VCaP (cell line): Measurements from ENCODE around the gene IL21R.
"Not testable (repeated sequence)": the region's sequence is repeated elsewhere in the genome, so short reads cannot be mapped to it uniquely, and the experiment has no call there.

Experiments used
- H3K27ac ChIP-seq: fragments of 450-650 bp; 2 replicates; pipeline ENCODE4 v1.5.1; 2017
- TF ChIP-seq, protein P1 (sequence below): fragments of 450-650 bp; conservative IDR thresholded peaks from 2 replicates; pipeline ENCODE4 v1.5.1; 2017; ENCODE audit warnings: mild to moderate bottlenecking, moderate library complexity

IL21R gene

DNA sequence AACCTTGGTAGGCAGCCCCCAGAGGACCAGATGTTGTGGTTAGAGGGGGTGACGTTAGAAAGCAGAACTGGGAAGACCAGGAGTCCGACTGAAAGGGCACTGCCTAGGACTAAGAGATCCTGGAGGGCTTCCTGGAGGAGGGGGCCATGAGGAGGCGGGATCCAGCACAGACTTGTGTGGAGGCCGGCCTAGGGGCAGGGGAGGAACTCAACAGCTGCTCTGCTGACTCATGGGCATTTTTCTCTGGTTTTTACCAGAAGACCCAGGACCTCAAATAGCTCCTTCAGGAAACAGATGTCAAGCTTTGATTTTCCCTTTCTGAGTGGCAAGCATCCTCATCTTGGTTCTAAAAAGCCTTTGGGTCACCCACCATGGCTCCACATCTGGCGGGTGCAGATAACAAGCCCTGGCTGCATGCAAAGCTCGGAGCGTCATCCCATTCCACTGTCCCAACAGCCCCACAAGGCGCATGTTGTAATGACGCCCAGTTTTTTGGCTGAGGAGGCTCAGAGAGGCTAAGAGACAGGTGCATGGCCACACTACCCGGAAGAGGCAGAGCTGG, 29.0 kb downstream of the IL21R start:
- no peak overlapping the region for H3K27ac ChIP-seq
- TF ChIP-seq, protein P1, sequence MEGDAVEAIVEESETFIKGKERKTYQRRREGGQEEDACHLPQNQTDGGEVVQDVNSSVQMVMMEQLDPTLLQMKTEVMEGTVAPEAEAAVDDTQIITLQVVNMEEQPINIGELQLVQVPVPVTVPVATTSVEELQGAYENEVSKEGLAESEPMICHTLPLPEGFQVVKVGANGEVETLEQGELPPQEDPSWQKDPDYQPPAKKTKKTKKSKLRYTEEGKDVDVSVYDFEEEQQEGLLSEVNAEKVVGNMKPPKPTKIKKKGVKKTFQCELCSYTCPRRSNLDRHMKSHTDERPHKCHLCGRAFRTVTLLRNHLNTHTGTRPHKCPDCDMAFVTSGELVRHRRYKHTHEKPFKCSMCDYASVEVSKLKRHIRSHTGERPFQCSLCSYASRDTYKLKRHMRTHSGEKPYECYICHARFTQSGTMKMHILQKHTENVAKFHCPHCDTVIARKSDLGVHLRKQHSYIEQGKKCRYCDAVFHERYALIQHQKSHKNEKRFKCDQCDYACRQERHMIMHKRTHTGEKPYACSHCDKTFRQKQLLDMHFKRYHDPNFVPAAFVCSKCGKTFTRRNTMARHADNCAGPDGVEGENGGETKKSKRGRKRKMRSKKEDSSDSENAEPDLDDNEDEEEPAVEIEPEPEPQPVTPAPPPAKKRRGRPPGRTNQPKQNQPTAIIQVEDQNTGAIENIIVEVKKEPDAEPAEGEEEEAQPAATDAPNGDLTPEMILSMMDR = no peak

DNA sequence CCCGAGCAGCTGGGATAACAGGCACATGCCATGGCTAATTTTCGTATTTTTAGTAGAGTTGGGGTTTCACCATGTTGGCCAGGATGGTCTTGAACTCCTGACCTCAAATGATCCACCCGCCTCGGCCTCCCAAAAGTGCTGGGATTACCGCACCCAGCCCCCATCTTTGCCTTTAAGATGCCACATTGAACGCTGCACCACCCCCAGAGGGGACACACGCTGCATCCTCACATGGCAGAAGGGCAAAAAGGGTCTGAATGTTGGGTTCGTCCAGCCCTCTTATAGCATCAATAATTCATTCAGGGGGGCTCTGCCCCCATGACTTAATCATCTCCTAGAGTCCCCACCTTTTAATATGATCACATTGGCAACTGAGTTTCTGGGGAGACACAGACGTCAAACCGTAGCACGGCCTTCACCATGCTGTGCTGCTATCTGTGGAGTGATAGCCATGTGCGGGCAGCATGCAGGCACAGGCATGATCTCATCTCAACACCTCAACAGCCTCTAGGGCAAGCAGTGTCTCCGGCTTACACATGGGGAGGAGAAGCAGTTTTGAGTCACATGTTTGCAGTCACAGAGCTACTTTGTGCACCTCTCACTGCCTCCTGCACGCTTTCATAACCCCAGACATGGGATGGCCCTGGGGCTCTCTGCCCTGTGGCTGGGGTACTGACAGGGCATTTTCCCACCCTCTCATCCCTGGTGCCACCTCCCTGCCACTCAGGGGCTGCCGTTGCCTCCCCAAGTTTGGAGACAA, 30.0 kb downstream of the IL21R start:
- no peak overlapping the region for H3K27ac ChIP-seq
- TF ChIP-seq, protein P1 = no peak

DNA sequence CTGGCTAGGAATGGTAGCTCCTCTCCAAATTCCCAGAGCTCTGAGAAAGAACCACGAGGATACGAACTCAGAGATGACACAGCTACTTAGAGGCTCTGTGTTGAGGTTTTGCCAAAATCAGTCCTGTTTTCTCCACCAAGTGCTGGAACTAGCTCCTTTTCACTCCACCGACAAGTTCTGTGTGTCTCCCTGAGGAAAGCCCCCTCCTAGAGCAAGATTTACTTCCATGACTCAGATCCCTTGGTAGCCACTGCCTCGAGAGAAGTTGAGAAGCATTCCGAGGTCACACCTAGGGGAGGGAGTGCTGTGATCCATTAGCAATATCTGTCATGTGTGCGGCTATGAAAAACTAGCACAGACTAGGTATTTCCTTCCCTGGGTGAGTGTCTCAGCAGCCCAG, 30.6 kb downstream of the IL21R start:
- no peak overlapping the region for H3K27ac ChIP-seq
- TF ChIP-seq, protein P1 = no peak

DNA sequence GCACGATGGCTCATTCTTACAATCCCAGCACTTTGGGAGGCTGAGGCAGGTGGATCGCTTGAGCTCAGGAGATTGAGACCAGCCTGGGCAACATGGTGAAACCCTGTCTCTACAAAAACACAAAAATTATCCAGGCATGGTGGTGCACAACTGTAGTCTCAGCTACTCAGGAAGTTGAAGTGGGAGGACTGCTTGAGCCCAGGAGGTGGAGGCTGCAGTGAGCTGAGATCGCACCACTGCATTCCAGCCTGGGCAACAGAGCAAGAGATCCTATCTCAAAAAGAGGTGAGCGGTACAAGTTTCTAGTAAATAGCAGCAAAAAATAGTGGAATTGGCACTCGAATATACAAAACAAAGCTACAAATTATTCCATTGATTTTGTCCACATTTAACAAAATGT, 31.2 kb downstream of the IL21R start:
- not testable (repeated sequence) for H3K27ac ChIP-seq

DNA sequence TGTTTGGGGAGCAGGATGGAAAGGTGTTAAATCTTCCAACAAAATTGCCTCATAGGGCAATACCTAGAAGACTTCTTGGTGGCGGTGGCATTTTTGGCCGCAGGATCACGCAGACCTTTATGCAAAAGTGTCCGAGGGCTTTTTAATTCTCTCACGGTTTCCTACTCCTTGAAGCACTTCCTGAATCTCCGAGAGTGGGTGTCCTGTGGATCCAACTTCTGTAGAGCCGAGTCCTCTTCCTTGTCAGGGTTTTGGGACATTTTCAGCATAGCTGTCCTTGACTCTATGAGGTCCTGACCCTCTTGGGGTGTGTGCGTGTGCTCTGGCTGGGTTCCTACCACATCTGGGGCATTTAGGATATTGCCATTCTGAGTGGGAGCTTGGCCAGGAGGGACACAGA, 31.7 kb downstream of the IL21R start:
- TF ChIP-seq, protein P1 = no peak
- H3K27ac ChIP-seq = no peak overlapping the region

DNA sequence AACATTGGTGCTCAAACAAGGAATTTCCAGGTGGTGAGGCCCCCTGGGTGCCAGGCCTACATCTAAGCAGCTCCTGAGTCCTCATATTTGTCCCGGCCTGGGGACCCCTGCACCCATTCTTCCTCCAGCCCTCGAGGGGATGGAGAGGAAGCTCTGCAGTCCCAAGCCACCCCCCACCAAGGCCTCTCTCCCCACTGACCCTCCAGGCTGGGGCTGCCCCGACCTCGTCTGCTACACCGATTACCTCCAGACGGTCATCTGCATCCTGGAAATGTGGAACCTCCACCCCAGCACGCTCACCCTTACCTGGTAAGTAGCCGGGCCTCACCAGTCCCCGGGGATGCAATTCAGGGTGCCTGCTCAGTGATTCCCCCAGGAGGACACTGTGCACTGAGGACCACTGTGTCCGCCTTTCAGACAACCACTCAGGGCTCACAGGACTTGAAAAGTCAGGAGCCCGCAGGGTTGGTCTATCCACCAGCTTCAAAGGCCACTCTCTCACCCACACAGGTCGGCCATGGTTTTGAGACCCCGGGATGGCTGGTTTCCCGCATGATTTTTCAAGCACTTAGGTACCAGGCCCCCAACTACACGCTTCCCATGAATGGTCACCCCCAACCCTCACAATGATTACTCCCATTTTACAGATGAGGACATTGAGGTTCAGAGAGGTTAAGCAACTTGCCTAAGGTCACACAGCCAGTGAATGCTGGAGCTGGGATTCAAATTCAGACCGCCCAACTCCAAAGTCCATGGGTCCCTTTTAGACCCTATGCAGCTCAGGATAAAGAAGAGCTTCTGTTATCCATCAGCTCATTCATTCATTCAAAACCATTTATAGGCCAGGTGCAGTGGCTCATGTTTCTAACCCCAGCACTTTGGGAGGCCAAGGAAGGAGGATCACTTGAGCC, 32.4 kb downstream of the IL21R start:
- no peak overlapping the region for H3K27ac ChIP-seq
- TF ChIP-seq, protein P1 = no peak

DNA sequence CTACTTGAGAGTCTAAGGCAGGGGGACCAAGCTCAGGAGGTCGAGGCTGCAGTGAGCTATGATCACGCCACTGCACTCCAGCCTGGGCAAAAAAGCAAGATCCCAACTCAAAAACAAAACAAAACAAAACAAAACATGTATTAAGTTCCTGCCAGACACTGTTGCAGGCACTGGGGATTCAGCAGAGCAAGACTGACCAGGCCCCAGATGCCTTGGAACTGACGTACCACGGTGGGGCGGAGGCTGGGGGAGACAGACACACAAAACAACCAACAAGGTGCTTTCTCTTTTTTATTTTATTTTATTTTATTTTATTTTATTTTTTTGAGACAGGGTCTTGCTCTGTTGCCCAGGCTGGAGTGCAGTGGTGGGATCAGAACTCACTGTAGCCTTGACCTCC, 33.2 kb downstream of the IL21R start:
- H3K27ac ChIP-seq = not testable (repeated sequence)

DNA sequence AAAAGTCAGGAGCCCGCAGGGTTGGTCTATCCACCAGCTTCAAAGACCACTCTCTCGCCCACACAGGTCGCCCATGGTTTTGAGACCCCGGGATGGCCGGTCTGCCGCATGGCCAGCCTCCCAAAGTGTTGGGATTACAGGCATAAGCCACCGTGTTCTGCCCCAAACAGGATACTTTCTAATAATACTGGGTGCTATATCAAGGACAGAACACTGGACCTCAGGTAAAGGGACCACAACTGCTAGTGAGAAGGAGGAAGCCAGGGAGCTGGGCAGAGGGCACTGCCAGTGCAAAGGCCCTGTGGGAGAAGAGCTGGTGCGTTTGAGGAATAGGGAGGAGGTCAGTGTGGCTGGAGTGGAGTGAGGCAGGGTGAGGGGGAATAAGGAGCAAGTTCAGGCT, 34.1 kb downstream of the IL21R start:
- TF ChIP-seq, protein P1 = no peak
- H3K27ac ChIP-seq = no peak overlapping the region
